ENCODE measurements around the gene MR1. TPM values are rescaled to one million over a fixed set of nuclear protein-coding genes. Genes with fewer than 3 reads are reported as not detected.

Gene MR1
- 10 to 100 TPM; 15.7 to 16.7 TPM for total RNA-seq

DNA sequence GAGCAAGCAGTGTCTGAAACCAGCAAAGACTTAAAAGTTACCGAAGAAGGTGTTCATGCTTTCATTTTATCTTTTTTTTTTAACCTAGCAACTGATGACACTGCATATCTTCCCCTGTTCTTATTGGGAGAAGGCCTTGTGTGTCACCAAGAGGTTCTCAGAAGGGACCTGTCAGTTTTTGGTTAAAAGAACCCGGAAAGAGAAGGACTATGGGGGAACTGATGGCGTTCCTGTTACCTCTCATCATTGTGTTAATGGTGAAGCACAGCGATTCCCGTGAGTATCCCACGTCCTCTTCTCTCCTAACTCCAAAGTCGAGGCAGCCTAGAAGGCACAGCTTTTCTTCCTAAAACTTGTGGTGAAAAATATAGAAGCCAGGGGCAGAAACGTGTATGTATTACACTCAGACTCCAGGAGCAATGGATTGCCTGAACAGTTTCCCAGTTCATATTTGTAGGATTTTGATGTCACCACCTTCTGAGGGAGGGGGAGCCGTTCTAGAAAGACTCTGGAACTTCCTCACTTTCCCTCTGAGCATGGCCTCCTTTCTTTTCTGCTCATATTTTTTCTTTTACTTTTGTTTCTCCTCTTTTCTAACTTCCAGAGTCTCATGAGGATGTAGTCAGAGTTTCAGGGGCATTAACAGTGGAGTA is at the start of gene MR1:
MR1 (plus strand) TSS at position 185 of the 653 bp plus-strand sequence; CDS start at position 210, 25 bp downstream.
- DNase-seq (peak; percentile 40), ATAC-seq (peak; percentile 96)
- H3K36me3 Mint-ChIP-seq (ENCODE audit: low read depth), result peaks cover 5% of the 10 kb centered on the region
- intact Hi-C loops (cut with micrococcal nuclease), result no loop called here
- ChIA-PET CTCF (interaction anchor here (0.9 to 15.3 kb wide), 8 partner anchors 10 to 118 kb away, joined by 3 to 254 read pairs (median 6); partner anchors contain the start of gene STX6), POLR2A (interaction anchor here (1.2 to 4.3 kb wide), 7 partner anchors 9 to 71 kb away, joined by 3 to 27 read pairs (median 7); partner anchors contain the start of gene STX6)
- no peaks in the 10 kb centered on the region for H3K27me3 Mint-ChIP-seq
- H3K27ac Mint-ChIP-seq, result peak within 1 kb of the TSS; percentile 99
- H3K9me3 Mint-ChIP-seq, result no peaks in the 10 kb centered on the region
- peak within 1 kb of the TSS; percentile 93 for H3K4me3 Mint-ChIP-seq
- H3K4me1 Mint-ChIP-seq (ENCODE audit: low read depth), result peaks cover 53% of the 10 kb centered on the region
- TF ChIP-seq CTCF (IDR thresholded peaks at IDR 0.05), result no peak

GRCh38 chr1:180988253-180988752 is 45.5 kb upstream of the MR1 start:
- no peak for TF ChIP-seq CTCF (IDR thresholded peaks at IDR 0.05)
- no peak for DNase-seq
- peaks cover 63% of the 10 kb centered on the region for H3K36me3 Mint-ChIP-seq (ENCODE audit: low read depth)
- no peaks in the 10 kb centered on the region for H3K9me3 Mint-ChIP-seq
- ChIA-PET CTCF (interaction anchor here (0.9 to 2.9 kb wide), 2 partner anchors 16 to 22 kb away, joined by 3 to 10 read pairs; no protein-coding TSS in a partner anchor), POLR2A (interaction anchor here (0.8 kb wide), 1 partner anchor 104 kb away, joined by 3 read pairs; no protein-coding TSS in a partner anchor)
- no peak overlapping the region for H3K27ac Mint-ChIP-seq
- intact Hi-C loops (cut with micrococcal nuclease), result no loop called here
- ATAC-seq, result no peak
- peaks cover 6% of the 10 kb centered on the region for H3K4me1 Mint-ChIP-seq (ENCODE audit: low read depth)
- no peaks in the 10 kb centered on the region for H3K27me3 Mint-ChIP-seq
- H3K4me3 Mint-ChIP-seq, result no peak overlapping the region

- CTCF ChIA-PET, result no interaction called here
- no peak overlapping the region for H3K4me3 Mint-ChIP-seq
- TF ChIP-seq CTCF (IDR thresholded peaks at IDR 0.05), result no peak
- DNase-seq, result peak; percentile 29
- ATAC-seq, result peak; percentile 78
- H3K27me3 Mint-ChIP-seq, result no peaks in the 10 kb centered on the region
- peaks cover 6% of the 10 kb centered on the region for H3K4me1 Mint-ChIP-seq (ENCODE audit: low read depth)
- no peak overlapping the region for H3K27ac Mint-ChIP-seq
- no peaks in the 10 kb centered on the region for H3K9me3 Mint-ChIP-seq
- peaks cover 43% of the 10 kb centered on the region for H3K36me3 Mint-ChIP-seq (ENCODE audit: low read depth)
- POLR2A ChIA-PET, result no interaction called here
- intact Hi-C loops (cut with micrococcal nuclease), result no loop called here
These were observed 39.5 kb upstream of the MR1 start for GRCh38 chr1:180994262-180994661.

- ChIA-PET CTCF (interaction anchor here (1.0 to 1.5 kb wide), 2 partner anchors 40 to 171 kb away, joined by 3 read pairs; no protein-coding TSS in a partner anchor), POLR2A (no interaction called here)
- Mint-ChIP-seq H3K4me1 (ENCODE audit: low read depth) (peaks cover 6% of the 10 kb centered on the region), H3K36me3 (ENCODE audit: low read depth) (peaks cover 42% of the 10 kb centered on the region), H3K27ac (no peak overlapping the region), H3K4me3 (no peak overlapping the region), H3K27me3 (no peaks in the 10 kb centered on the region), H3K9me3 (no peaks in the 10 kb centered on the region)
- DNase-seq (no peak), ATAC-seq (no peak)
- no peak for TF ChIP-seq CTCF (IDR thresholded peaks at IDR 0.05)
- intact Hi-C loops (cut with micrococcal nuclease), result no loop called here
These were observed 35.8 kb upstream of the MR1 start for GRCh38 chr1:180997843-180998504.

Data from activated CD8-positive, alpha-beta T cell treated with anti-CD3 and anti-CD28 coated beads for 36 hours (primary cell).